ENCODE results near the gene PFKFB2.

DNA sequence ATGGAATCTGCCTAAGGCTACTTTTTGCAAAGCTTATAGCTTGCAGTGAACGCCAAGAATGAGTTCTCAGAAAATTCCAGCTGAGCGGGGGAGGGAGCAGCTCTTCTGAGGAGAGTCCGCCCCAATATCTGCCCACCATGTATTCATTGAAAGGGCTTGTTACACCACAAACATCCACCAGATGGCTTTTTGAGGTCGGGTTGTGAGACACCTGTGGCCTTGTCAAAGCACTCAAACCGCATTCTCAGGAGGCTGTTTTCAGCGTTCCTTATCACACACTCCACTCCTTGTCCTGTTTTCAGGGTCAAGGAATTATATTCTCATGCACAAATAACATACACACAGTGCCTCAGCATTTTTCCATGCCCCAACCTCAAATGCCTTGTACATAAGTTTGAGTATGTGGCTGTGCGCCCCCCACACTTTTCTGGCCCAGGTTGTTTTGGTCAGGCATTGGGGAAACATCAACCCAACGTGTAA lies 31.7 kb downstream of the PFKFB2 start:
- TF ChIP-seq EZH2 (IDR thresholded peaks at IDR 0.05) (no peak), CTCF (IDR thresholded peaks at IDR 0.05) (peak; percentile 69), EZH2phosphoT487 (IDR thresholded peaks at IDR 0.05) (no peak)

All from neural progenitor cell (in vitro differentiated cells).